Measurements from ENCODE around the gene ARRB2.
"Not testable (repeated sequence)": the region's sequence is repeated elsewhere in the genome, so short reads cannot be mapped to it uniquely, and the experiment has no call there.

Gene ARRB2

DNA sequence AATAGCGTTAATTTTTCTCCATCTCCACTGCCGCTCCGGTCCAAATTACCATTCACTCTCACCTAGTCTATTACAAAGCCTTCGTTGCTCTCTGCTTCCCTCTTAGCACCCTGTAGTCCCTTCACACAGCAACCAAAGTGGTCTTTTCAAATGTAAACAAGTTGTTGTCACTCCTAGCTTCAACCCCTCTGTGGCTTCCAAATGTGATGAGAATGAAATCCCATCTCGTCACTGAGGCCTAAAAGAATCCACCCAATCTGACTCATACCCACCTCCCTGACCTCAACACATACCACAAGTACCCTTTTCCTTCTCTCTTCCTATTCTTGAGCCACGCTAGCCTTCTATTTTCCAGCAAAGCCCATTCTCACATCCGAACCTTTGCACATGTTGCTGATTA lies 4.3 kb upstream of the ARRB2 start:
- no peaks in the 10 kb centered on the region for H3K27me3 ChIP-seq
- H3K4me3 ChIP-seq (ENCODE audit: low read depth, low read length), result no peak overlapping the region
- TF ChIP-seq, protein P1, sequence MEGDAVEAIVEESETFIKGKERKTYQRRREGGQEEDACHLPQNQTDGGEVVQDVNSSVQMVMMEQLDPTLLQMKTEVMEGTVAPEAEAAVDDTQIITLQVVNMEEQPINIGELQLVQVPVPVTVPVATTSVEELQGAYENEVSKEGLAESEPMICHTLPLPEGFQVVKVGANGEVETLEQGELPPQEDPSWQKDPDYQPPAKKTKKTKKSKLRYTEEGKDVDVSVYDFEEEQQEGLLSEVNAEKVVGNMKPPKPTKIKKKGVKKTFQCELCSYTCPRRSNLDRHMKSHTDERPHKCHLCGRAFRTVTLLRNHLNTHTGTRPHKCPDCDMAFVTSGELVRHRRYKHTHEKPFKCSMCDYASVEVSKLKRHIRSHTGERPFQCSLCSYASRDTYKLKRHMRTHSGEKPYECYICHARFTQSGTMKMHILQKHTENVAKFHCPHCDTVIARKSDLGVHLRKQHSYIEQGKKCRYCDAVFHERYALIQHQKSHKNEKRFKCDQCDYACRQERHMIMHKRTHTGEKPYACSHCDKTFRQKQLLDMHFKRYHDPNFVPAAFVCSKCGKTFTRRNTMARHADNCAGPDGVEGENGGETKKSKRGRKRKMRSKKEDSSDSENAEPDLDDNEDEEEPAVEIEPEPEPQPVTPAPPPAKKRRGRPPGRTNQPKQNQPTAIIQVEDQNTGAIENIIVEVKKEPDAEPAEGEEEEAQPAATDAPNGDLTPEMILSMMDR (IDR thresholded peaks at IDR 0.05; ENCODE audit: low read depth, low read length), result no peak
- H3K4me1 ChIP-seq, result no peaks in the 10 kb centered on the region
- DNase-seq, result no peak
- no peaks in the 10 kb centered on the region for H3K36me3 ChIP-seq
- no peaks in the 10 kb centered on the region for H3K9me3 ChIP-seq

DNA sequence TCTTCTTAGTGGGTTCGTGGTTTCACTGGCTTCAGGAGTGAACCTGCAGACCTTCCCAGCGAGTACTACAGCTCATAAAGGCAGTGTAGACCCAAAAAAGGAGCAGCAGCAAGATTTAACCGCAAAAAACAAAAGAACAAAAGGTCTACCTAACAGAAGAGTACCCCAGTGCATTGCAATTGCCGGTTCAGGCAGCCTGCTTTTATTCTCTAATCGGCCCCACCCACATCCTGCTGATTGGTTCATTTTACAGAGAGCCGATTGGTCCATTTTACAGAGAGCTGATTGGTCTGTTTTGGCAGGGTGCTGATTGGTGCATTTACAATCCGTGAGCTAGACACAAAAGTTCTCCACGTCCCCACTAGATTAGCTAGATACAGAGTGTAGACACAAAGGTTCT lies 2.0 kb upstream of the ARRB2 start:
- H3K9me3 ChIP-seq, result no peaks in the 10 kb centered on the region
- TF ChIP-seq, protein P1 (IDR thresholded peaks at IDR 0.05; ENCODE audit: low read depth, low read length), result no peak
- DNase-seq, result peak; percentile 66
- no peaks in the 10 kb centered on the region for H3K36me3 ChIP-seq
- H3K4me3 ChIP-seq (ENCODE audit: low read depth, low read length), result no peak overlapping the region
- no peaks in the 10 kb centered on the region for H3K27me3 ChIP-seq
- no peaks in the 10 kb centered on the region for H3K4me1 ChIP-seq

- H3K36me3 ChIP-seq, result no peaks in the 10 kb centered on the region
- no peak for DNase-seq
- H3K4me1 ChIP-seq, result no peaks in the 10 kb centered on the region
- no peaks in the 10 kb centered on the region for H3K27me3 ChIP-seq
- TF ChIP-seq, protein P1 (IDR thresholded peaks at IDR 0.05; ENCODE audit: low read depth, low read length), result no peak
- peak overlapping the region; percentile 65 for H3K4me3 ChIP-seq (ENCODE audit: low read depth, low read length)
- H3K9me3 ChIP-seq, result no peaks in the 10 kb centered on the region
Measured at GRCh38 chr17:4710693-4711634, 532 bp downstream of the ARRB2 start.

DNA sequence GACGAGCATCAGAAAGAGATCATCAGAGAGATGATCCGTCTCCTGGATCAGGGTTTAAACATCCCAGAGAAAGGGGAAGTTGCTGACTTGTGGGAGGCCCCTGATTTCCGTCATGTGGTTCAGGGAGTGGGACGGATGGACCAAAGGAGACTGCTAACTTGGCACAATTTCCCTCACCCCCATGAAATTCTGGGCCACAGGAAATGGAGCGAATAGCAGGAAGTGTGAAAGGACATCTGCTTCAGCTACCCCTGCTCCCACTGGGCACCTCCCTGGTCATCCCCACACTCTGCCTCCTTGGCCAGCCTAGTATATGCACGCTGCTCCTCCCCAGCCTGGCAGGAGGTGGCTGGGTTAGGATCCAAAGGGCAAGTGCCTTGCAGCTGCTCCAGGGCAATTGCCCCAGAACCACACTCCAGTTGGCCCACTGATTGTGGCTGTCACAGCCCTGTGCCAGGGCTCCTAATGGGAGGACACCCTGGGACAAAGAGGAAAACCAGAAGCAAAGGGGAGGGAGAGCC lies 1.3 kb downstream of the ARRB2 start:
- no peaks in the 10 kb centered on the region for H3K9me3 ChIP-seq
- H3K4me1 ChIP-seq, result no peaks in the 10 kb centered on the region
- DNase-seq, result no peak
- no peaks in the 10 kb centered on the region for H3K27me3 ChIP-seq
- TF ChIP-seq, protein P1 (IDR thresholded peaks at IDR 0.05; ENCODE audit: low read depth, low read length), result no peak
- peak overlapping the region; percentile 65 for H3K4me3 ChIP-seq (ENCODE audit: low read depth, low read length)
- H3K36me3 ChIP-seq, result no peaks in the 10 kb centered on the region

GRCh38 chr17:4712526-4712925 lies 2.1 kb downstream of the ARRB2 start:
- Histone ChIP-seq H3K4me1 (no peaks in the 10 kb centered on the region), H3K27me3 (no peaks in the 10 kb centered on the region), H3K4me3 (ENCODE audit: low read depth, low read length) (no peak overlapping the region), H3K9me3 (no peaks in the 10 kb centered on the region), H3K36me3 (no peaks in the 10 kb centered on the region)
- DNase-seq, result no peak
- TF ChIP-seq, protein P1 (IDR thresholded peaks at IDR 0.05; ENCODE audit: low read depth, low read length), result no peak

DNA sequence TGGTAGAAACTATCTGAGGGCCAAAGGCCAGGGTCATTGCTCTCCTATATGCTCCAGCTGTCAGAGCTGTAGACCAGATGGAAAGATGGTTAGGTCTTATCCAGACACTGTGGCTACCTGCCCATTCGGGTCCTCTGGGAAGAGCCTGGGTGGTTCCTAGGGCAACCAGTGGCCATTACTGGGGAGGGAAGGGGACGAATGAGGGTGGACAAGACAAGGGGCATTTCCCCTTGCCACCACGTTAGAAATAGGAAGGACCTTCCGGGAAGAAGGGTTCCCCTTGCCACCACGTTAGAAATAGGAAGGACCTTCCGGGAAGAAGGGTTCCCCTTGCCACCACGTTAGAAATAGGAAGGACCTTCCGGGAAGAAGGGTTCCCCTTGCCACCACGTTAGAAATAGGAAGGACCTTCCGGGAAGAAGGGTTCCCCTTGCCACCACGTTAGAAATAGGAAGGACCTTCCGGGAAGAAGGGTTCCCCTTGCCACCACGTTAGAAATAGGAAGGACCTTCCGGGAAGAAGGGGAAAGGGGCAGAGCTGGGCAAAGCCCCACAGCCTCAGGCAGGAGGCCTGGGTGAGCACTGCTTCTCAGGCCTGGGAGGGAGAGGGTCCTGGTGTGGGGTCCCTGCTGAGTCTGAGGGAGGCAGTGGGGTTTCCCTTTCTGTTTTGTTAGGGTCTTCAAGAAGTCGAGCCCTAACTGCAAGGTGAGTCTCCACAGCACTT lies 4.1 kb downstream of the ARRB2 start:
- not testable (repeated sequence) for DNase-seq; H3K4me3 ChIP-seq (ENCODE audit: low read depth, low read length); H3K4me1 ChIP-seq; H3K36me3 ChIP-seq; H3K27me3 ChIP-seq; H3K9me3 ChIP-seq
